Colonic mucosa (tissue), 4 donors: ENCODE results near the gene DRD2. TPM values are rescaled to one million over a fixed set of nuclear protein-coding genes. Genes with fewer than 3 reads are reported as not detected.

Experiments used
- DNase-seq: peaks from one replicate; pipeline ENCODE4 v3.0.0-alpha.2; 2020
- H3K27ac ChIP-seq: fragments of 200-600 bp; one replicate; pipeline ENCODE4 v1.8.0; 2021
- H3K27me3 ChIP-seq: fragments of 200-600 bp; one replicate; pipeline ENCODE4 v1.8.0; 2021
- H3K36me3 ChIP-seq: fragments of 200-600 bp; one replicate; pipeline ENCODE4 v1.8.0; 2021
- H3K4me1 ChIP-seq: fragments of 200-600 bp; one replicate; pipeline ENCODE4 v1.8.0; 2021; ENCODE audit warnings: mild to moderate bottlenecking
- H3K4me3 ChIP-seq: fragments of 200-600 bp; one replicate; pipeline ENCODE4 v1.8.0; 2021
- H3K9ac ChIP-seq, 2 donors: one replicate each; pipeline ENCODE4 v1.7.0; 2013; ENCODE audit warnings: control low read depth in 2 of 2, low read depth in 2 of 2, low read length in 2 of 2
- H3K9me3 ChIP-seq: fragments of 200-600 bp; one replicate; pipeline ENCODE4 v1.8.0; 2021
- CTCF ChIP-seq: fragments of 200-600 bp; IDR thresholded peaks from one replicate; pipeline ENCODE4 v1.8.0; 2022; ENCODE audit warnings: antibody characterized with exemption, mild to moderate bottlenecking
- intact Hi-C: fragments of 100-400 bp; cut with DNase I; formaldehyde crosslinking; loops from one replicate; pipeline ENCODE4 v1.14.1; 2022
- total RNA-seq, 2 donors: library from RNA; stranded (reverse); fragmentation: NEBNext Ultra II Directional in 1 of 2; extraction: Animal tissue kit (Norgen Biotek cat#: 25700) in 1 of 2; gene quantifications; one replicate each; pipeline ENCODE4 v1.2.1, GENCODE V29; 2021
- donor health status: healthy.
- donor health status: DM: no; HTN: no; CAD: no.
- donor health status: DM: no; HTN: no; CAD: no.

DRD2 gene
- total RNA-seq, 2 donors from 2014 or later = 0.10 to 0.27 TPM

GRCh38 chr11:113419454-113420003, 55.7 kb downstream of the DRD2 start:
- H3K27me3 ChIP-seq = no peaks in the 10 kb centered on the region
- H3K9me3 ChIP-seq = no peaks in the 10 kb centered on the region
- intact Hi-C loops = no loop called here
- no peak for TF ChIP-seq CTCF
- H3K27ac ChIP-seq = no peak overlapping the region
- DNase-seq = no peak
- H3K9ac ChIP-seq = no peak overlapping the region
- H3K4me1 ChIP-seq = no peaks in the 10 kb centered on the region
- H3K4me3 ChIP-seq = no peak overlapping the region
- H3K36me3 ChIP-seq = no peaks in the 10 kb centered on the region

GRCh38 chr11:113417428-113417827, 57.8 kb downstream of the DRD2 start:
- TF ChIP-seq CTCF = no peak
- intact Hi-C loops = no loop called here
- DNase-seq = no peak
- Histone ChIP-seq H3K9me3 (no peaks in the 10 kb centered on the region), H3K4me1 (no peaks in the 10 kb centered on the region), H3K27me3 (no peaks in the 10 kb centered on the region), H3K4me3 (no peak overlapping the region), H3K27ac (no peak overlapping the region), H3K9ac (no peak overlapping the region), H3K36me3 (no peaks in the 10 kb centered on the region)

GRCh38 chr11:113415343-113415742, 59.9 kb downstream of the DRD2 start:
- Histone ChIP-seq H3K36me3 (no peaks in the 10 kb centered on the region), H3K4me1 (no peaks in the 10 kb centered on the region), H3K9ac (no peak overlapping the region), H3K27me3 (no peaks in the 10 kb centered on the region), H3K4me3 (no peak overlapping the region), H3K27ac (no peak overlapping the region), H3K9me3 (no peaks in the 10 kb centered on the region)
- TF ChIP-seq CTCF = no peak
- intact Hi-C loops = no loop called here
- DNase-seq = no peak

GRCh38 chr11:113412675-113413074, 62.5 kb downstream of the DRD2 start:
- Histone ChIP-seq H3K27ac (no peak overlapping the region), H3K36me3 (no peaks in the 10 kb centered on the region), H3K27me3 (no peaks in the 10 kb centered on the region), H3K4me1 (no peaks in the 10 kb centered on the region), H3K4me3 (no peak overlapping the region), H3K9ac (no peak overlapping the region), H3K9me3 (no peaks in the 10 kb centered on the region)
- intact Hi-C loops = no loop called here
- no peak for DNase-seq
- no peak for TF ChIP-seq CTCF

GRCh38 chr11:113411536-113411935, 63.7 kb downstream of the DRD2 start:
- Histone ChIP-seq H3K4me1 (no peaks in the 10 kb centered on the region), H3K9ac (no peak overlapping the region), H3K36me3 (no peaks in the 10 kb centered on the region), H3K27me3 (no peaks in the 10 kb centered on the region), H3K4me3 (no peak overlapping the region), H3K9me3 (no peaks in the 10 kb centered on the region), H3K27ac (no peak overlapping the region)
- intact Hi-C loops = no loop called here
- DNase-seq = no peak
- TF ChIP-seq CTCF = no peak
